Measurements from ENCODE around the gene GSN.

DNA sequence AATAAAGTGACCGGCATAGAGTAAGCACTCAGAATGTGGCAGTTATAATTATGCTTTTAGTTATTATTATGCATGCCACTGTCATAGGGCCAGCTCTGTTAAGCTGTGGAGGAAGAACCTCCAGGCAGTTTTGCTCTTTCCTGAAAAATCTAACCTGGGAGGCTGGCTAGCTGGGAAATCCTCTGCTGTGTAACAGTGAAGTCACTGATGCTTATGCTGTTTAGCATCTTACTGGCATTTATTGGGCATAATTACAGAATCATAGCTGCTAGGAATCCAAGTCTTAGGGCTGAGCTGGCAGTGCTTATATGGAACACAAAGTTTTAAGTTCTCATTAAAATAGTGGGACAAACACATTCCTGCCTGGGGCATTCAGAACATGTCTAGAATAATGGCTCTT, 5.5 kb upstream of the GSN start:
- no peak for TF ChIP-seq EZH2 (IDR thresholded peaks at IDR 0.05; ENCODE audit: borderline replicate concordance, low read depth, low read length, poor library complexity, severe bottlenecking)
- TF ChIP-seq, protein P1, sequence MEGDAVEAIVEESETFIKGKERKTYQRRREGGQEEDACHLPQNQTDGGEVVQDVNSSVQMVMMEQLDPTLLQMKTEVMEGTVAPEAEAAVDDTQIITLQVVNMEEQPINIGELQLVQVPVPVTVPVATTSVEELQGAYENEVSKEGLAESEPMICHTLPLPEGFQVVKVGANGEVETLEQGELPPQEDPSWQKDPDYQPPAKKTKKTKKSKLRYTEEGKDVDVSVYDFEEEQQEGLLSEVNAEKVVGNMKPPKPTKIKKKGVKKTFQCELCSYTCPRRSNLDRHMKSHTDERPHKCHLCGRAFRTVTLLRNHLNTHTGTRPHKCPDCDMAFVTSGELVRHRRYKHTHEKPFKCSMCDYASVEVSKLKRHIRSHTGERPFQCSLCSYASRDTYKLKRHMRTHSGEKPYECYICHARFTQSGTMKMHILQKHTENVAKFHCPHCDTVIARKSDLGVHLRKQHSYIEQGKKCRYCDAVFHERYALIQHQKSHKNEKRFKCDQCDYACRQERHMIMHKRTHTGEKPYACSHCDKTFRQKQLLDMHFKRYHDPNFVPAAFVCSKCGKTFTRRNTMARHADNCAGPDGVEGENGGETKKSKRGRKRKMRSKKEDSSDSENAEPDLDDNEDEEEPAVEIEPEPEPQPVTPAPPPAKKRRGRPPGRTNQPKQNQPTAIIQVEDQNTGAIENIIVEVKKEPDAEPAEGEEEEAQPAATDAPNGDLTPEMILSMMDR (conservative IDR thresholded peaks at IDR 0.05; ENCODE audit: low read depth, low read length): no peak

Measured in A673 (cell line).